ENCODE results near the gene BCL2. TPM values are rescaled to one million over a fixed set of nuclear protein-coding genes. Genes with fewer than 3 reads are reported as not detected.

BCL2 gene
- total and polyA plus RNA-seq, 8 donors = 6.3 to 11.3 (median 10.8) TPM

DNA sequence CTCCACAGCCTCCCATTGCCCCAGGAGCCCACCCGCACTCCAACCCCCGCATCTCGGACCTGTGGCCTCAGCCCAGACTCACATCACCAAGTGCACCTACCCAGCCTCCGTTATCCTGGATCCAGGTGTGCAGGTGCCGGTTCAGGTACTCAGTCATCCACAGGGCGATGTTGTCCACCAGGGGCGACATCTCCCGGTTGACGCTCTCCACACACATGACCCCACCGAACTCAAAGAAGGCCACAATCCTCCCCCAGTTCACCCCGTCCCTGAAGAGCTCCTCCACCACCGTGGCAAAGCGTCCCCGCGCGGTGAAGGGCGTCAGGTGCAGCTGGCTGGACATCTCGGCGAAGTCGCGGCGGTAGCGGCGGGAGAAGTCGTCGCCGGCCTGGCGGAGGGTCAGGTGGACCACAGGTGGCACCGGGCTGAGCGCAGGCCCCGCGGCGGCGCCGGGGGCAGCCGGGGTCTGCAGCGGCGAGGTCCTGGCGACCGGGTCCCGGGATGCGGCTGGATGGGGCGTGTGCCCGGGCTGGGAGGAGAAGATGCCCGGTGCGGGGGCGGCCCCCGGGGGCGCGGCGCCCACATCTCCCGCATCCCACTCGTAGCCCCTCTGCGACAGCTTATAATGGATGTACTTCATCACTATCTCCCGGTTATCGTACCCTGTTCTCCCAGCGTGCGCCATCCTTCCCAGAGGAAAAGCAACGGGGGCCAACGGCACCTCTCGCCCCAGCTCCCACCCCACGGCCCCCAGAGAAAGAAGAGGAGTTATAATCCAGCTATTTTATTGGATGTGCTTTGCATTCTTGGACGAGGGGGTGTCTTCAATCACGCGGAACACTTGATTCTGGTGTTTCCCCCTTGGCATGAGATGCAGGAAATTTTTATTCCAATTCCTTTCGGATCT is 1.3 kb downstream of the BCL2 start:
- TF ChIP-seq, protein P1, sequence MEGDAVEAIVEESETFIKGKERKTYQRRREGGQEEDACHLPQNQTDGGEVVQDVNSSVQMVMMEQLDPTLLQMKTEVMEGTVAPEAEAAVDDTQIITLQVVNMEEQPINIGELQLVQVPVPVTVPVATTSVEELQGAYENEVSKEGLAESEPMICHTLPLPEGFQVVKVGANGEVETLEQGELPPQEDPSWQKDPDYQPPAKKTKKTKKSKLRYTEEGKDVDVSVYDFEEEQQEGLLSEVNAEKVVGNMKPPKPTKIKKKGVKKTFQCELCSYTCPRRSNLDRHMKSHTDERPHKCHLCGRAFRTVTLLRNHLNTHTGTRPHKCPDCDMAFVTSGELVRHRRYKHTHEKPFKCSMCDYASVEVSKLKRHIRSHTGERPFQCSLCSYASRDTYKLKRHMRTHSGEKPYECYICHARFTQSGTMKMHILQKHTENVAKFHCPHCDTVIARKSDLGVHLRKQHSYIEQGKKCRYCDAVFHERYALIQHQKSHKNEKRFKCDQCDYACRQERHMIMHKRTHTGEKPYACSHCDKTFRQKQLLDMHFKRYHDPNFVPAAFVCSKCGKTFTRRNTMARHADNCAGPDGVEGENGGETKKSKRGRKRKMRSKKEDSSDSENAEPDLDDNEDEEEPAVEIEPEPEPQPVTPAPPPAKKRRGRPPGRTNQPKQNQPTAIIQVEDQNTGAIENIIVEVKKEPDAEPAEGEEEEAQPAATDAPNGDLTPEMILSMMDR (IDR thresholded peaks at IDR 0.05) = peak; percentile 34 to 38
- peak overlapping the region; percentile 53 to 76 for H3K4me3 ChIP-seq
- H3K9me3 ChIP-seq = no peaks in the 10 kb centered on the region
- H3K36me3 ChIP-seq = no peaks in the 10 kb centered on the region
- peaks cover 0 to 16% of the 10 kb centered on the region in 2 donors for H3K27me3 ChIP-seq
- intact Hi-C loops (cut with DNase I) = no loop called here
- H3K27ac ChIP-seq = no peak overlapping the region
- peak; percentile 9 for ATAC-seq
- H3K4me1 ChIP-seq = peaks cover 12 to 46% of the 10 kb centered on the region in 2 donors
- peak in 3 of 4 donors; percentile 54 to 87 (median 61) for DNase-seq

DNA sequence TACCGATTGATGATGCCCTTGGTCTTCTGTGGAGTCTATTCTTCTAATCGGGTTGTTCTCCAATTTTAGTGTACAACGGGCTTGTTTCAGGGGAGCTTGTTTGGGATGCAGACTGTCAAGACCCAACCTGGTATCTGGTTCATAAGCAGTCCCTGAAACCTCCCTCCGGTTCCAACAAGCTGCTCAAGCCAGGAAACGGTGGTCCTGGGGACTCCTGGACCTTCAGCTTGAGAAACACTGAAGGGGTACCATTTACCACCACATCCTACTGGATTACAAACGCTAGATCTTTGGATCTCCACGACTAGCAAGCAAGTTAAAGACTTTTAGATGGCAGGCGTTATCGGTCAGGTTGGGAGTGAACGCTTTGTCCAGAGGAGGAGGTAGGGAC is 2.0 kb downstream of the BCL2 start:
- Histone ChIP-seq H3K4me1 (peaks cover 12 to 42% of the 10 kb centered on the region in 2 donors), H3K4me3 (peak overlapping the region; percentile 53 to 76), H3K27me3 (peaks cover 0 to 16% of the 10 kb centered on the region in 2 donors), H3K27ac (no peak overlapping the region), H3K9me3 (no peaks in the 10 kb centered on the region), H3K36me3 (no peaks in the 10 kb centered on the region)
- ATAC-seq (no peak), DNase-seq (no peak)
- intact Hi-C loops (cut with DNase I) = no loop called here
- TF ChIP-seq, protein P1 (IDR thresholded peaks at IDR 0.05) = no peak

DNA sequence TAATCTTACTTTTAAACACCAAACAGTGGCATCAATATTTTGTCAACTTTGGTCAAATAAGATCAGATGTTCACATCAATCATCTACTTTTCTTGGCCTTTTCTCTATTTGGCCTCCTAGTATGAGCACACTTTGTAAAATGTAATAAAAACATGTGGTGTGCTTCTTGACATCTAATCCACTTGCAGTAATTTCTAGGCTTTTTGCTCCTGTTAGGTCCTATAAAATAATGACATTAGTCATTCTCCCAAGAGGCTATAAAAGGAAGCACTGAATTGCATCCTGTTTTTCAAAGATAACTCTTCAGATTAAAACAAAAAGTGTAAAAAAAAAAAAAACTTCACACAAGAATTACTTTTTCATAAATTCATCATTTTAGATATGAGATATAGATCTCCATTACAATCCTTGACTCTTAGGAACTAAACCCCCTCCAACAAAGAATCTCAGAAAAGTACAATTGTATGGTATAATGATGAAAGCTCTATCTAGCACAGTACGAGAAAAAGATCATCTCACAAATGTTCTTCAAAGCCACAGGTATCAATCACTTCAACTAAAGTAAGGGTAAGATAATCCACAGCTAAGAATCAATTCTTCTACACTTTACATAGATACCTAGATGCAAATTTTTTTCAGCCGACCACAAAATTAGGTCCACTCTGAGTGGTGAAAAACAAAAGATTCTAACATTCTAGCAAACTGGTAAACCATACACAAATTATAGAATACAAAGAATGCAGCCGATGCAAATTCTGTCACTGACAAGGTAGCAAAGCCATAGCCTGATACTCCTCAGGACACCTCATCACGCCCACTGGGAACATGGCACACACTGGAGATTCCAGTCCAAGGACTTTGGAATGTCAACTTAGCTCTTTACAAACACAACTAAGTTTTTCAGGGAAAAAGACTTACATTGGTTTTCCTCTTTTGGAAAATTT is 2.7 kb downstream of the BCL2 start:
- intact Hi-C loops (cut with DNase I) = no loop called here
- no peaks in the 10 kb centered on the region for H3K9me3 ChIP-seq
- ATAC-seq = no peak
- peak overlapping the region in 1 of 2 donors; percentile 76 for H3K4me3 ChIP-seq
- TF ChIP-seq, protein P1 (IDR thresholded peaks at IDR 0.05) = no peak
- peaks cover 12 to 37% of the 10 kb centered on the region in 2 donors for H3K4me1 ChIP-seq
- DNase-seq = no peak
- H3K36me3 ChIP-seq = no peaks in the 10 kb centered on the region
- peaks cover 0 to 16% of the 10 kb centered on the region in 2 donors for H3K27me3 ChIP-seq
- H3K27ac ChIP-seq = no peak overlapping the region

DNA sequence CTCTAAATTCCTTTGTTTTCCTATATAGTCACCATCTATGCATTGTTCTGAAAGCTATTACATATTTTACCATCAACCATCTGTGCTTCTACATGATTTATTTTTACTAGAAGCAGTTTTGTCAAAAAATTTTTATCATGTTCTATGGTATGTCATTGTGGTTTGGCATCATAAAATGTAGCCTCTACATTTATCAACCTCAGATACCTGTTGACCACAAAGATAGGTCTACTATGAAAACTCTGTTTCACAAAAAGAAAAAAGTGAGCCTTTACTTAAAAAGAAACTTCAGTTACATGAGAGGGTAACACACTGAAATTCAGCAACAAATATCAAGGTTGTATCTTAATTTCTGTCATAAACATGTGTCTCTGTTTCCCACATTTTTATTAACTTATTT is 3.7 kb downstream of the BCL2 start:
- no peak for ATAC-seq
- intact Hi-C loops (cut with DNase I) = no loop called here
- H3K27me3 ChIP-seq = peaks cover 0 to 16% of the 10 kb centered on the region in 2 donors

More for the DNA sequence above, 3.7 kb downstream of the BCL2 start:
- H3K4me3 ChIP-seq = no peak overlapping the region
- TF ChIP-seq, protein P1 (IDR thresholded peaks at IDR 0.05) = no peak
- H3K9me3 ChIP-seq = no peaks in the 10 kb centered on the region
- DNase-seq = no peak
- H3K4me1 ChIP-seq = peaks cover 12 to 34% of the 10 kb centered on the region in 2 donors
- no peaks in the 10 kb centered on the region for H3K36me3 ChIP-seq
- no peak overlapping the region for H3K27ac ChIP-seq

Measured in left lung (tissue), 10 donors.